H9 (cell line): ENCODE measurements around the gene MYLK4. TPM values are rescaled to one million over a fixed set of nuclear protein-coding genes. Genes with fewer than 3 reads are reported as not detected.

Source experiments
- DNase-seq: peaks from one replicate; pipeline ENCODE4 v3.0.0-alpha.2; 2017
- H2AFZ ChIP-seq: one replicate; pipeline ENCODE4 v1.6.1; 2013; ENCODE audit warnings: mild to moderate bottlenecking, low read length, control low read depth, moderate library complexity
- H2AK5ac ChIP-seq: 2 replicates; pipeline ENCODE4 v1.6.1; 2013; ENCODE audit warnings: low read length, control low read depth, mixed read lengths; ENCODE audit not compliant: insufficient read length
- H2BK120ac ChIP-seq: one replicate; pipeline ENCODE4 v1.6.1; 2013; ENCODE audit warnings: low read depth, mild to moderate bottlenecking, low read length, control low read depth, inconsistent platforms; ENCODE audit not compliant: poor library complexity, severe bottlenecking
- H2BK12ac ChIP-seq: 2 replicates; pipeline ENCODE4 v1.6.1; 2013; ENCODE audit warnings: low read length, control low read depth, mixed read lengths, low read depth; ENCODE audit not compliant: insufficient read length
- H2BK15ac ChIP-seq: 2 replicates; pipeline ENCODE4 v1.6.1; 2013; ENCODE audit warnings: low read depth, low read length, control low read depth
- H2BK20ac ChIP-seq: one replicate; pipeline ENCODE4 v1.6.1; 2013; ENCODE audit warnings: low read depth, mild to moderate bottlenecking, low read length, control low read depth, inconsistent platforms; ENCODE audit not compliant: poor library complexity, severe bottlenecking
- H2BK5ac ChIP-seq: 2 replicates; pipeline ENCODE4 v1.6.1; 2013; ENCODE audit warnings: low read length, control low read depth, mixed read lengths; ENCODE audit not compliant: insufficient read length
- H3K14ac ChIP-seq: 2 replicates; pipeline ENCODE4 v1.6.1; 2013; ENCODE audit warnings: low read length, control low read depth; ENCODE audit not compliant: insufficient read depth
- H3K18ac ChIP-seq: 2 replicates; pipeline ENCODE4 v1.6.1; 2013; ENCODE audit warnings: low read depth, mild to moderate bottlenecking, mixed read lengths, low read length, control low read depth; ENCODE audit not compliant: insufficient read length
- H3K23ac ChIP-seq: 2 replicates; pipeline ENCODE4 v1.6.1; 2013; ENCODE audit warnings: low read length, control low read depth, mixed read lengths, low read depth; ENCODE audit not compliant: insufficient read length
- H3K23me2 ChIP-seq: 2 replicates; pipeline ENCODE4 v1.6.1; 2013; ENCODE audit warnings: low read depth, mild to moderate bottlenecking, mixed read lengths, low read length, control low read depth; ENCODE audit not compliant: insufficient read length, poor library complexity, severe bottlenecking
- H3K27ac ChIP-seq: 2 replicates; pipeline ENCODE4 v1.5.1; 2013; ENCODE audit warnings: low read length, control low read depth, mixed read lengths, low read depth; ENCODE audit not compliant: insufficient read length
- H3K27me3 ChIP-seq: 2 replicates; pipeline ENCODE4 v1.6.1; 2013; ENCODE audit warnings: low read length, control low read depth, inconsistent platforms; ENCODE audit not compliant: insufficient read depth
- H3K4ac ChIP-seq: 2 replicates; pipeline ENCODE4 v1.6.1; 2013; ENCODE audit warnings: low read depth, mild to moderate bottlenecking, control low read depth, inconsistent platforms, low read length, moderate library complexity
- H3K4me1 ChIP-seq: 2 replicates; pipeline ENCODE4 v1.6.1; 2013; ENCODE audit warnings: low read length, control low read depth, inconsistent platforms; ENCODE audit not compliant: insufficient read depth
- H3K4me2 ChIP-seq: 2 replicates; pipeline ENCODE4 v1.6.1; 2013; ENCODE audit warnings: low read length, control low read depth, mixed read lengths; ENCODE audit not compliant: insufficient read length, insufficient read depth
- H3K56ac ChIP-seq: 2 replicates; pipeline ENCODE4 v1.6.1; 2013; ENCODE audit warnings: low read depth, mild to moderate bottlenecking, mixed read lengths, low read length, control low read depth; ENCODE audit not compliant: insufficient read length
- H3K79me1 ChIP-seq: 2 replicates; pipeline ENCODE4 v1.6.1; 2013; ENCODE audit warnings: low read depth, mild to moderate bottlenecking, moderate library complexity, low read length, control low read depth, inconsistent platforms; ENCODE audit not compliant: insufficient read depth, poor library complexity, severe bottlenecking
- H3K79me2 ChIP-seq: 2 replicates; pipeline ENCODE4 v1.6.1; 2013; ENCODE audit warnings: low read length, control low read depth, inconsistent platforms; ENCODE audit not compliant: insufficient read depth
- H3K9ac ChIP-seq: 2 replicates; pipeline ENCODE4 v1.6.1; 2013; ENCODE audit warnings: low read length, control low read depth, mixed read lengths; ENCODE audit not compliant: insufficient read length; ENCODE audit errors: extremely low read depth
- H3K9me3 ChIP-seq: one replicate; pipeline ENCODE4 v1.6.1; 2013; ENCODE audit warnings: low read depth, low read length, inconsistent platforms; ENCODE audit not compliant: control insufficient read depth
- H3T11ph ChIP-seq: one replicate; pipeline ENCODE4 v1.6.1; 2013; ENCODE audit warnings: mild to moderate bottlenecking, low read length, control low read depth, inconsistent platforms
- H4K20me1 ChIP-seq: one replicate; pipeline ENCODE4 v1.6.1; 2013; ENCODE audit not compliant: control insufficient read depth, insufficient read length, insufficient read depth
- H4K5ac ChIP-seq: 2 replicates; pipeline ENCODE4 v1.6.1; 2013; ENCODE audit warnings: low read depth, mild to moderate bottlenecking, mixed read lengths, low read length, control low read depth; ENCODE audit not compliant: insufficient read length
- H4K8ac ChIP-seq: replicated peaks from 2 replicates; pipeline ENCODE4 v1.6.1; 2013; ENCODE audit warnings: low read length, control low read depth, mixed read lengths, low read depth; ENCODE audit not compliant: insufficient read length
- H4K91ac ChIP-seq: 2 replicates; pipeline ENCODE4 v1.6.1; 2013; ENCODE audit warnings: low read depth, mild to moderate bottlenecking, moderate library complexity, mixed read lengths, low read length, control low read depth; ENCODE audit not compliant: insufficient read length
- H3K27ac Mint-ChIP-seq, 3 experiments: 2 replicates in 2 of 3; 3 replicates in 1 of 3; pipeline ENCODE4 v1.8.0; 2020 to 2021; ENCODE audit warnings: mixed read lengths in 3 of 3, mild to moderate bottlenecking in 1 of 3, moderate library complexity in 1 of 3
- H3K27me3 Mint-ChIP-seq: 2 replicates; pipeline ENCODE4 v1.8.0; 2021; ENCODE audit warnings: low read depth, mild to moderate bottlenecking, moderate library complexity, mixed read lengths
- H3K36me3 Mint-ChIP-seq, 3 experiments: 2 replicates in 2 of 3; 3 replicates in 1 of 3; pipeline ENCODE4 v1.8.0; 2020 to 2021; ENCODE audit warnings: low read depth in 3 of 3, mixed read lengths in 3 of 3; ENCODE audit not compliant: insufficient read depth in 1 of 3
- H3K4me1 Mint-ChIP-seq, 2 experiments: 2 replicates each; pipeline ENCODE4 v1.8.0; 2020; ENCODE audit warnings: mixed read lengths in 2 of 2
- H3K4me3 Mint-ChIP-seq, 2 experiments: 2 replicates in 1 of 2; 3 replicates in 1 of 2; pipeline ENCODE4 v1.8.0; 2020 to 2021; ENCODE audit warnings: mild to moderate bottlenecking in 2 of 2, mixed read lengths in 2 of 2, moderate library complexity in 1 of 2
- H3K9me3 Mint-ChIP-seq, 2 experiments: 2 replicates in 1 of 2; 3 replicates in 1 of 2; pipeline ENCODE4 v1.8.0; 2020; ENCODE audit warnings: mild to moderate bottlenecking in 2 of 2, mixed read lengths in 2 of 2, moderate library complexity in 1 of 2
- CTCF ChIP-seq: fragments of 200-600 bp; sonication (generic); conservative IDR thresholded peaks from 3 replicates; pipeline ENCODE4 v1.8.0; 2021; ENCODE audit warnings: antibody characterized with exemption, mild to moderate bottlenecking
- WGBS: extraction: QIAGEN DNeasy Blood & Tissue Kit; methylation state at CpG from one replicate; pipeline ENCODE4 v1.1.7; 2013; ENCODE audit warnings: missing lambda C conversion rate, low lambda C conversion rate, mixed read lengths; ENCODE audit not compliant: insufficient read length; ENCODE audit errors: extremely low coverage; 5-methylcytosine and 5-hydroxymethylcytosine counted together
- total RNA-seq: library from RNA; stranded (reverse); gene quantifications from 2 replicates; pipeline ENCODE4 v1.2.1, GENCODE V29; 2021

Gene MYLK4
- total RNA-seq, 1 experiment from 2014 or later, result 0.28 TPM

DNA sequence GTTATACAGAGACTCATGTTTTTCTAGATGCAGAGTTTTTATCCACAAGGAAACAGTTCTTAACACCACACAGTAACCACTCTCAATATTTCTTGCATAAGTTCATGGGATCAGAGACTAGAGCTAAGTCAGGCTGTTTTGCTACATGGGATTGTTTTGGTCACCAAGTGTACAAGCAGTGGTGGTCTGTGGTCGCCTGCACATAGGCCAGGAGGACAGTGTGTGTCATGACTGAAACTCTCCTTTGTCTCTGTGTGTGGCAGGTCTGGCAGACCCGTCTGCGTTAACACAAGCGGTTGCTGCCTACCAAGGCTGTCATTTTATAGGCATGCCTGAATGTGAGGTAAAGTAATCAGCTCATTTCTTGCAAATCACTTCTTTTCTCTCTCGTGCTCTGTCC, 33.3 kb upstream of the MYLK4 start:
- Histone ChIP-seq H3K79me1 (no peaks in the 10 kb centered on the region), H3K9ac (no peak overlapping the region), H2BK20ac (no peak overlapping the region), H3K4me1 (no peaks in the 10 kb centered on the region), H3K14ac (no peak overlapping the region), H2BK15ac (no peak overlapping the region), H4K5ac (no peak overlapping the region), H4K91ac (no peak overlapping the region), H2BK120ac (no peak overlapping the region), H2AFZ (no peak overlapping the region), H2BK5ac (no peak overlapping the region), H3K56ac (no peak overlapping the region), H3K4ac (no peak overlapping the region), H4K8ac (no peak overlapping the region), H3K23me2 (no peaks in the 10 kb centered on the region), H3K27me3 (no peaks in the 10 kb centered on the region), H3K23ac (no peak overlapping the region), H3K9me3 (no peaks in the 10 kb centered on the region), H2AK5ac (no peak overlapping the region), H3K27ac (no peak overlapping the region), H3K18ac (no peak overlapping the region), H4K20me1 (no peaks in the 10 kb centered on the region), H2BK12ac (no peak overlapping the region), H3T11ph (no peak overlapping the region), H3K79me2 (no peaks in the 10 kb centered on the region), H3K4me2 (no peak overlapping the region)
- no peak for TF ChIP-seq CTCF
- Mint-ChIP-seq H3K4me3 (no peak overlapping the region), H3K4me1 (peaks cover 5 to 6% of the 10 kb centered on the region in 2 experiments), H3K27ac (peak overlapping the region in 1 of 3 experiments; percentile 5; a peak in 2 of 7 replicates), H3K9me3 (no peaks in the 10 kb centered on the region; a peak in 1 of 5 replicates), H3K36me3 (peaks cover 26 to 53% (median 51%) of the 10 kb centered on the region in 3 experiments), H3K27me3 (no peaks in the 10 kb centered on the region; the same call in 1 of the 2 replicates)
- no peak for DNase-seq
- WGBS, result no CpG with 5 or more reads among the region's 5 CpGs
